Measurements from ENCODE around the gene SNX9. TPM values are rescaled to one million over a fixed set of nuclear protein-coding genes. Genes with fewer than 3 reads are reported as not detected.
A peak's percentile ranks its signal among the peaks of the same experiment; 100 is the strongest.

SNX9 gene
- total RNA-seq, 1 experiment from 2014 or later, result 31.3 TPM

DNA sequence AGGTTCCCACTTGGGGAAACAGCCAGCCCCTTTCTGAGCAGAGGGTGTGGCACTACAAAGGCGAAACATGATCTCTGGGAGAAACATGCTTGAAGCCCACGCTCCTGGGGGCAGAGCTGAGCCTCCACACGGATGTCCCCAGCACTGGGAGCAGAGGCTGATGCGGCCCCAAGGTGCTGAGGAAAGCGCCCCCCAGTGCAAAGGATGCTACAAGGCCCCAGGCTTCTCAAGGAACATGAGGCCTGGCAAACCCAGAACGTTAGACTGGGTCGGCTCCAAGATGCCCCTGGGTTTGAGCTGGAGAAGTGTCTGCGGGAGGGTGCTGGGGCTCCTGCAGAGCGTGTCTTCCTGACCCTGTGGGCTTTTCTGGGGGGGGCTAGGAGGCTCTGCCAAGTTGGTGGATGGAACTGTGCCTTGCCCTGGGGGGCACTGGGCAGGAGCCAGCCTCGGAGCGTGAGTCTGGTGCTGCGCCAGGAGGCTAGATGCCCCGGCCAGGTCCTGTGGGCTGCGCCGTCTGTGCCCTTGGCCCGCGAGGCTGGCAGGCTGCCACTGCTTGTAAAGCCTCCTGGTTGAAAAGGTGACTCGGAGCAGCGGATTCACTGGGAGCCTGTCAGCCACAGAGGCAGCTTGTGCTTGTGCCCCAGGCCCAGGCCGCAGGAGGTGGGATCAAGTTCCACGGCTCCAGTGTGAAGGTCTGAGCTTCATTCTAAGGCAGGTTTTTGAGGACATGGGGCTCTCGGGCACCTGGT is 166.7 kb downstream of the SNX9 start:
- no peak overlapping the region; a peak in 1 of 5 replicates for H3K4me3 Mint-ChIP-seq
- Histone ChIP-seq H3K79me2 (ENCODE audit: insufficient read depth, low read length) (peaks cover 14% of the 10 kb centered on the region), H2AFZ (ENCODE audit: low read length) (no peak overlapping the region), H3K4me1 (ENCODE audit: insufficient read depth, low read length) (peaks cover 8% of the 10 kb centered on the region; the same call in 1 of the 2 replicates), H2BK5ac (ENCODE audit: insufficient read length, low read length) (no peak overlapping the region), H2BK20ac (ENCODE audit: low read depth, low read length, poor library complexity, severe bottlenecking) (no peak overlapping the region), H4K5ac (ENCODE audit: insufficient read length, low read depth, low read length) (no peak overlapping the region), H2BK120ac (ENCODE audit: low read depth, low read length, poor library complexity, severe bottlenecking) (no peak overlapping the region), H4K20me1 (ENCODE audit: control insufficient read depth, insufficient read depth, insufficient read length) (no peaks in the 10 kb centered on the region), H3K9ac (ENCODE audit: extremely low read depth, insufficient read length, low read length) (no peak overlapping the region), H3K4ac (ENCODE audit: low read depth, low read length) (no peak overlapping the region; the same call in 1 of the 2 replicates), H3K23ac (ENCODE audit: insufficient read length, low read depth, low read length) (no peak overlapping the region), H3K27me3 (ENCODE audit: insufficient read depth, low read length) (no peaks in the 10 kb centered on the region), H3K18ac (ENCODE audit: insufficient read length, low read depth, low read length) (no peak overlapping the region), H2BK15ac (ENCODE audit: low read depth, low read length) (no peak overlapping the region), H2AK5ac (ENCODE audit: insufficient read length, low read length) (no peak overlapping the region), H3K27ac (ENCODE audit: insufficient read length, low read depth, low read length) (no peak overlapping the region), H3K56ac (ENCODE audit: insufficient read length, low read depth, low read length) (no peak overlapping the region), H3K14ac (ENCODE audit: insufficient read depth, low read length) (no peak overlapping the region; the same call in 1 of the 2 replicates), H2BK12ac (ENCODE audit: insufficient read length, low read depth, low read length) (no peak overlapping the region), H4K91ac (ENCODE audit: insufficient read length, low read depth, low read length) (no peak overlapping the region), H3K23me2 (ENCODE audit: insufficient read length, low read depth, low read length, poor library complexity, severe bottlenecking) (no peaks in the 10 kb centered on the region), H4K8ac (replicated peaks; ENCODE audit: insufficient read length, low read depth, low read length) (no peak overlapping the region), H3K79me1 (ENCODE audit: insufficient read depth, low read depth, low read length, poor library complexity, severe bottlenecking) (no peaks in the 10 kb centered on the region), H3K9me3 (ENCODE audit: control insufficient read depth, low read depth, low read length) (no peaks in the 10 kb centered on the region), H3T11ph (ENCODE audit: low read length) (no peak overlapping the region), H3K4me2 (ENCODE audit: insufficient read depth, insufficient read length, low read length) (no peak overlapping the region)
- peaks cover 3 to 8% (median 4%) of the 10 kb centered on the region in 3 experiments; a peak in 4 of 7 replicates for H3K36me3 Mint-ChIP-seq (ENCODE audit: insufficient read depth in 1 of 3, low read depth in 3 of 3)
- WGBS (ENCODE audit: extremely low coverage, insufficient read length, low lambda C conversion rate), result no CpG with 5 or more reads among the region's 22 CpGs
- H3K4me1 Mint-ChIP-seq, result peaks cover 44 to 56% of the 10 kb centered on the region in 2 experiments
- no peaks in the 10 kb centered on the region for H3K27me3 Mint-ChIP-seq (ENCODE audit: low read depth)
- H3K9me3 Mint-ChIP-seq, result no peaks in the 10 kb centered on the region
- no peak for DNase-seq
- TF ChIP-seq, protein P1, sequence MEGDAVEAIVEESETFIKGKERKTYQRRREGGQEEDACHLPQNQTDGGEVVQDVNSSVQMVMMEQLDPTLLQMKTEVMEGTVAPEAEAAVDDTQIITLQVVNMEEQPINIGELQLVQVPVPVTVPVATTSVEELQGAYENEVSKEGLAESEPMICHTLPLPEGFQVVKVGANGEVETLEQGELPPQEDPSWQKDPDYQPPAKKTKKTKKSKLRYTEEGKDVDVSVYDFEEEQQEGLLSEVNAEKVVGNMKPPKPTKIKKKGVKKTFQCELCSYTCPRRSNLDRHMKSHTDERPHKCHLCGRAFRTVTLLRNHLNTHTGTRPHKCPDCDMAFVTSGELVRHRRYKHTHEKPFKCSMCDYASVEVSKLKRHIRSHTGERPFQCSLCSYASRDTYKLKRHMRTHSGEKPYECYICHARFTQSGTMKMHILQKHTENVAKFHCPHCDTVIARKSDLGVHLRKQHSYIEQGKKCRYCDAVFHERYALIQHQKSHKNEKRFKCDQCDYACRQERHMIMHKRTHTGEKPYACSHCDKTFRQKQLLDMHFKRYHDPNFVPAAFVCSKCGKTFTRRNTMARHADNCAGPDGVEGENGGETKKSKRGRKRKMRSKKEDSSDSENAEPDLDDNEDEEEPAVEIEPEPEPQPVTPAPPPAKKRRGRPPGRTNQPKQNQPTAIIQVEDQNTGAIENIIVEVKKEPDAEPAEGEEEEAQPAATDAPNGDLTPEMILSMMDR (conservative IDR thresholded peaks at IDR 0.05), result peak; percentile 23; the same call in 1 of the 3 replicates
- peak overlapping the region in 1 of 3 experiments; percentile 82; a peak in 1 of 7 replicates for H3K27ac Mint-ChIP-seq

Measured in H9 (cell line).